IPS-11a (cell line): Measurements from ENCODE around the gene POGLUT3.

Experiments
- H3K4me3 ChIP-seq: one replicate; pipeline ENCODE4 v1.5.1; 2013; ENCODE audit warnings: low read depth, low read length, control low read depth

POGLUT3 gene

GRCh38 chr11:108500721-108501120, 2.5 kb upstream of the POGLUT3 start:
- H3K4me3 ChIP-seq: no peak overlapping the region

- no peak overlapping the region for H3K4me3 ChIP-seq
Observed at GRCh38 chr11:108500169-108500568, 2.0 kb upstream of the POGLUT3 start.

GRCh38 chr11:108498816-108499408, 728 bp upstream of the POGLUT3 start:
- peak overlapping the region; percentile 65 for H3K4me3 ChIP-seq

- H3K4me3 ChIP-seq: peak overlapping the region; percentile 65
Observed at GRCh38 chr11:108497317-108498045, 703 bp downstream of the POGLUT3 start.

- no peak overlapping the region for H3K4me3 ChIP-seq
Observed at GRCh38 chr11:108496643-108497256, 1.4 kb downstream of the POGLUT3 start.

GRCh38 chr11:108495326-108495725, 2.9 kb downstream of the POGLUT3 start:
- no peak overlapping the region for H3K4me3 ChIP-seq

GRCh38 chr11:108494182-108494581, 4.0 kb downstream of the POGLUT3 start:
- no peak overlapping the region for H3K4me3 ChIP-seq

GRCh38 chr11:108491936-108492335, 6.2 kb downstream of the POGLUT3 start:
- no peak overlapping the region for H3K4me3 ChIP-seq

- H3K4me3 ChIP-seq: no peak overlapping the region
Observed at GRCh38 chr11:108486828-108487227, 11.4 kb downstream of the POGLUT3 start.

- no peak overlapping the region for H3K4me3 ChIP-seq
Observed at GRCh38 chr11:108486331-108486730, 11.9 kb downstream of the POGLUT3 start.

GRCh38 chr11:108483163-108483562, 15.0 kb downstream of the POGLUT3 start:
- no peak overlapping the region for H3K4me3 ChIP-seq

- no peak overlapping the region for H3K4me3 ChIP-seq
Observed at GRCh38 chr11:108474664-108475463, 23.3 kb downstream of the POGLUT3 start.

- H3K4me3 ChIP-seq: no peak overlapping the region
Observed at GRCh38 chr11:108472681-108473080, 25.5 kb downstream of the POGLUT3 start.

- H3K4me3 ChIP-seq: no peak overlapping the region
Observed at GRCh38 chr11:108468478-108468864, 29.7 kb downstream of the POGLUT3 start.

GRCh38 chr11:108467091-108467823, 30.9 kb downstream of the POGLUT3 start, which contains the start of gene C11orf65:
TSS of gene C11orf65 (minus strand) at chr11:108467529. CDS start at chr11:108461559, 5,970 bp downstream.
- peak within 1 kb of the TSS; percentile 85 for H3K4me3 ChIP-seq

GRCh38 chr11:108466405-108466804, 31.8 kb downstream of the POGLUT3 start:
- H3K4me3 ChIP-seq: peak overlapping the region; percentile 85

- H3K4me3 ChIP-seq: no peak overlapping the region
Observed at GRCh38 chr11:108453207-108453835, 44.9 kb downstream of the POGLUT3 start.
